IMR-90 (cell line): ENCODE results near the gene ADAM15. TPM values are rescaled to one million over a fixed set of nuclear protein-coding genes. Genes with fewer than 3 reads are reported as not detected.

Experiments used
- ATAC-seq: fragments of 200-7000 bp; cut with Tn5 transposase; 2 replicates; pipeline ENCODE4 v1.9.1; 2020; ENCODE audit warnings: low read depth, mild to moderate bottlenecking, moderate library complexity
- BruUV-seq: library from RNA; stranded (reverse); fragments of 400-500 nt; replicated peaks from 2 replicates; lab custom pipeline; 2021; lab: Mats Ljungman, UMichigan
- CTCF ChIA-PET: fragments of 300-600 bp; formaldehyde crosslinking; extraction: SDS; loops from one replicate; lab custom pipeline; 2021; ENCODE audit warnings: antibody characterized with exemption; lab: Yijun Ruan, JAX
- POLR2A ChIA-PET: fragments of 300-600 bp; sonication (Branson Sonifier 250); formaldehyde crosslinking; loops from one replicate; lab custom pipeline; 2022; ENCODE audit warnings: antibody characterized with exemption; ENCODE audit not compliant: unreplicated experiment; lab: Charles Lee
- DNase-seq: peaks from one replicate; pipeline ENCODE4 v3.0.0; 2013
- H2AFZ ChIP-seq: replicated peaks from 2 replicates; pipeline ENCODE3; 2013; ENCODE audit warnings: low read length, mild to moderate bottlenecking; ENCODE audit not compliant: poor library complexity
- H2AK5ac ChIP-seq: 2 replicates; pipeline ENCODE4 v1.6.1; 2013; ENCODE audit warnings: low read depth, low read length, inconsistent platforms
- H2AK9ac ChIP-seq: replicated peaks from 2 replicates; pipeline ENCODE3; 2013; ENCODE audit warnings: mild to moderate bottlenecking, low read depth, low read length, moderate library complexity; ENCODE audit not compliant: poor library complexity
- H2BK120ac ChIP-seq: 2 replicates; pipeline ENCODE4 v1.6.1; 2013; ENCODE audit warnings: low read depth, low read length, inconsistent platforms
- H2BK15ac ChIP-seq: 3 replicates; pipeline ENCODE4 v1.6.1; 2013; ENCODE audit warnings: low read depth, low read length, inconsistent platforms
- H2BK20ac ChIP-seq: 2 replicates; pipeline ENCODE4 v1.6.1; 2013; ENCODE audit warnings: low read depth, mild to moderate bottlenecking, inconsistent platforms, low read length, moderate library complexity
- H2BK5ac ChIP-seq: 2 replicates; pipeline ENCODE4 v1.6.1; 2013; ENCODE audit warnings: mild to moderate bottlenecking, low read depth, low read length, inconsistent platforms; ENCODE audit not compliant: poor library complexity, severe bottlenecking
- H3K14ac ChIP-seq: replicated peaks from 2 replicates; pipeline ENCODE4 v1.6.1; 2013; ENCODE audit warnings: low read depth, low read length, inconsistent platforms
- H3K18ac ChIP-seq: 2 replicates; pipeline ENCODE4 v1.6.1; 2013; ENCODE audit warnings: low read depth, low read length, control low read depth
- H3K23ac ChIP-seq: 2 replicates; pipeline ENCODE4 v1.6.1; 2013; ENCODE audit warnings: low read depth, low read length, inconsistent platforms
- H3K27ac ChIP-seq: 2 replicates; pipeline ENCODE4 v1.5.1; 2013; ENCODE audit warnings: mild to moderate bottlenecking, control low read depth, low read length; ENCODE audit not compliant: insufficient read depth
- H3K27me3 ChIP-seq: 2 replicates; pipeline ENCODE4 v1.6.1; 2013; ENCODE audit warnings: low read length; ENCODE audit not compliant: control insufficient read depth, insufficient read depth
- H3K36me3 ChIP-seq: 2 replicates; pipeline ENCODE4 v1.6.1; 2013; ENCODE audit warnings: low read length, mixed read lengths; ENCODE audit not compliant: control insufficient read depth, insufficient read depth
- H3K4ac ChIP-seq: 2 replicates; pipeline ENCODE4 v1.6.1; 2013; ENCODE audit warnings: low read depth, low read length, inconsistent platforms
- H3K4me1 ChIP-seq: 2 replicates; pipeline ENCODE4 v1.6.1; 2013; ENCODE audit warnings: low read length, mixed read lengths; ENCODE audit not compliant: control insufficient read depth, insufficient read depth
- H3K4me2 ChIP-seq: 2 replicates; pipeline ENCODE4 v1.6.1; 2013; ENCODE audit warnings: low read depth, mild to moderate bottlenecking, control low read depth, low read length, moderate library complexity
- H3K4me3 ChIP-seq: 2 replicates; pipeline ENCODE4 v1.5.1; 2013; ENCODE audit warnings: low read depth, mild to moderate bottlenecking, control low read depth, low read length, moderate library complexity; ENCODE audit not compliant: insufficient read depth
- H3K56ac ChIP-seq: 2 replicates; pipeline ENCODE4 v1.6.1; 2013; ENCODE audit warnings: low read length, inconsistent platforms; ENCODE audit not compliant: insufficient read depth; ENCODE audit errors: extremely low read depth
- H3K79me1 ChIP-seq, 2 experiments: 2 replicates each; pipeline ENCODE4 v1.6.1; 2013; ENCODE audit warnings: low read length in 2 of 2, inconsistent platforms in 1 of 2, low read depth in 1 of 2
- H3K9ac ChIP-seq: 2 replicates; pipeline ENCODE4 v1.6.1; 2013; ENCODE audit warnings: low read depth, low read length, control low read depth
- H3K9me1 ChIP-seq: 2 replicates; pipeline ENCODE4 v1.6.1; 2013; ENCODE audit warnings: low read length, inconsistent platforms; ENCODE audit not compliant: insufficient read depth
- H3K9me3 ChIP-seq: 2 replicates; pipeline ENCODE4 v1.6.1; 2013; ENCODE audit warnings: low read length; ENCODE audit not compliant: control insufficient read depth, insufficient read depth
- H4K20me1 ChIP-seq: 2 replicates; pipeline ENCODE4 v1.6.1; 2013; ENCODE audit warnings: low read length, inconsistent platforms; ENCODE audit not compliant: insufficient read depth
- H4K5ac ChIP-seq: 2 replicates; pipeline ENCODE4 v1.6.1; 2013; ENCODE audit warnings: mild to moderate bottlenecking, low read depth, low read length, control low read depth
- H4K8ac ChIP-seq, 2 experiments: 2 replicates each; pipeline ENCODE4 v1.6.1; 2013; ENCODE audit warnings: low read depth in 2 of 2, low read length in 2 of 2, control low read depth in 1 of 2, inconsistent platforms in 1 of 2
- H4K91ac ChIP-seq: 2 replicates; pipeline ENCODE4 v1.6.1; 2013; ENCODE audit warnings: low read depth, low read length, inconsistent platforms; ENCODE audit not compliant: insufficient read depth
- CHD1 ChIP-seq: IDR thresholded peaks from 2 replicates; pipeline ENCODE4 v1.6.1; 2012; ENCODE audit warnings: low read depth, low read length, improper control_type of control experiment
- ELK1 ChIP-seq: fragments of 150-350 bp; IDR thresholded peaks from 2 replicates; pipeline ENCODE4 v1.6.1; 2016; ENCODE audit warnings: low read depth, mild to moderate bottlenecking, low read length, moderate library complexity, borderline replicate concordance
- FOS ChIP-seq: fragments of 150-350 bp; IDR thresholded peaks from 2 replicates; pipeline ENCODE4 v1.6.1; 2016; ENCODE audit warnings: low read depth, low read length
- MAFK ChIP-seq: IDR thresholded peaks from 2 replicates; pipeline ENCODE4 v1.6.1; 2012; ENCODE audit warnings: low read depth, low read length, improper control_type of control experiment
- MAZ ChIP-seq: IDR thresholded peaks from 2 replicates; pipeline ENCODE4 v1.6.1; 2012; ENCODE audit warnings: low read depth, mild to moderate bottlenecking, low read length, improper control_type of control experiment, moderate library complexity, borderline replicate concordance
- MXI1 ChIP-seq: IDR thresholded peaks from 2 replicates; pipeline ENCODE4 v1.6.1; 2012; ENCODE audit warnings: low read depth, mild to moderate bottlenecking, low read length, moderate library complexity, borderline replicate concordance
- NFE2L2 ChIP-seq: fragments of 150-350 bp; IDR thresholded peaks from 2 replicates; pipeline ENCODE4 v1.6.1; 2016; ENCODE audit warnings: low read depth, mild to moderate bottlenecking, low read length
- RFX5 ChIP-seq: IDR thresholded peaks from 2 replicates; pipeline ENCODE4 v1.8.0; 2012; ENCODE audit warnings: low read depth, mild to moderate bottlenecking, low read length, moderate library complexity
- SMC3 ChIP-seq: fragments of 150-350 bp; IDR thresholded peaks from 2 replicates; pipeline ENCODE4 v1.6.1; 2016; ENCODE audit warnings: low read depth, mild to moderate bottlenecking, antibody characterized with exemption, low read length, moderate library complexity
- WGBS, 2 experiments: methylation state at CpG; one replicate each; pipeline versions ENCODE4 v1.1.5 to v1.1.7; 2013; ENCODE audit warnings: missing lambda C conversion rate in 2 of 2; ENCODE audit not compliant: insufficient read length in 1 of 2; ENCODE audit errors: extremely low coverage in 2 of 2; 5-methylcytosine and 5-hydroxymethylcytosine counted together
- dilution Hi-C: fragments of 300-500 bp; cut with HindIII; formaldehyde crosslinking; loops from one replicate; pipeline ENCODE4 v1.14.3; 2018; ENCODE audit warnings: low sequenced_read_pairs; ENCODE audit not compliant: unreplicated experiment
- in situ Hi-C: fragments of 300-500 bp; cut with MboI; formaldehyde crosslinking; loops from 3 replicates; pipeline ENCODE4 v1.14.3; 2019; ENCODE audit warnings: low sequenced_read_pairs, inconsistent platforms, mixed read lengths
- intact Hi-C: fragments of 100-400 bp; cut with micrococcal nuclease; formaldehyde crosslinking; loops from 2 replicates; pipeline ENCODE4 v1.10.0; 2022
- polyA plus RNA-seq, 3 experiments: library from polyadenylated mRNA; depleted of rRNA; stranded (reverse); fragments of >200 nt; gene quantifications; 2 replicates each; pipeline ENCODE4 v1.2.3, GENCODE V29; 2012; ENCODE audit warnings: low replicate concordance in 1 of 3
- total RNA-seq: library from RNA; depleted of rRNA; stranded (reverse); fragments of >200 nt; gene quantifications from 2 replicates; pipeline ENCODE4 v1.2.3, GENCODE V29; 2012

ADAM15 gene
- total and polyA plus RNA-seq, 2 of the 4 experiments (the other 2 are of a cell fraction): 25.6 to 52.4 TPM

DNA sequence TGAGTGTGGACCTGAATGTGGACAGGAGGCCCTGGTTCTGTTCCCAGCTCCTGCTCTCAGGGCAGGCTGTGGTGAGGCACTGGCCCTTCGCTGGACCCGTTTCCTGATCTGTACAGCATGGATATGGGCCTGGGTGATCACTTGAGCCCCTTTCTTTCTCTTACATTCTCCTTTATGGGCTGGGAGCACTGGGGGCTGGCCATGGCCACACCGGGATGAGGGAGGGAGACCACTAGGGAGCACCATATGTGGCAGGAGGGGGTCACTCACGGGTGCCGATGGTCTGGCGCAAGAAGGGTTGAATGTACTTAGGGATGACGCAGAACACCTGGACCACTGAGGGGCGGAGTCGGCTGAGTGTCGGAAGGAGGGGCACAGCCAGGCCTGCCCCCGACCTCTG is 20.2 kb upstream of the ADAM15 start:
- BruUV-seq: no TSS peak
- Histone ChIP-seq H3K27ac (no peak overlapping the region), H2AK5ac (no peak overlapping the region), H3K56ac (no peak overlapping the region), H2BK5ac (no peak overlapping the region), H3K4me3 (no peak overlapping the region), H3K79me1 (no peaks in the 10 kb centered on the region), H3K23ac (no peak overlapping the region), H4K5ac (no peak overlapping the region), H3K36me3 (no peaks in the 10 kb centered on the region), H3K4me2 (no peak overlapping the region), H3K14ac (no peak overlapping the region), H3K18ac (no peak overlapping the region), H2AK9ac (no peak overlapping the region), H2BK20ac (no peak overlapping the region), H2AFZ (no peak overlapping the region), H4K20me1 (no peaks in the 10 kb centered on the region; the same call in 1 of the 2 replicates), H4K8ac (no peak overlapping the region), H3K27me3 (peaks cover 36% of the 10 kb centered on the region), H2BK15ac (no peak overlapping the region), H4K91ac (no peak overlapping the region), H3K9ac (no peak overlapping the region), H3K9me3 (no peaks in the 10 kb centered on the region), H3K4ac (no peak overlapping the region), H3K4me1 (peaks cover 3% of the 10 kb centered on the region; the same call in 1 of the 2 replicates), H2BK120ac (no peak overlapping the region), H3K9me1 (peaks cover 4% of the 10 kb centered on the region)
- ChIA-PET CTCF (no interaction called here), POLR2A (no interaction called here)
- in situ Hi-C loops: no loop called here
- no peak for DNase-seq
- no peak for ATAC-seq
- intact Hi-C loops: no loop called here
- TF ChIP-seq RFX5: no peak
- TF ChIP-seq MAFK: no peak
- TF ChIP-seq SMC3: no peak
- TF ChIP-seq MAZ: no peak
- TF ChIP-seq ELK1: no peak
- TF ChIP-seq FOS: no peak
- TF ChIP-seq CHD1: no peak
- TF ChIP-seq NFE2L2: no peak
- no peak for TF ChIP-seq MXI1
- no CpG with 5 or more reads among the region's 11 CpGs for WGBS, 2 experiments
- dilution Hi-C loops: no loop called here
